Measurements from ENCODE around the gene DUSP1.

DNA sequence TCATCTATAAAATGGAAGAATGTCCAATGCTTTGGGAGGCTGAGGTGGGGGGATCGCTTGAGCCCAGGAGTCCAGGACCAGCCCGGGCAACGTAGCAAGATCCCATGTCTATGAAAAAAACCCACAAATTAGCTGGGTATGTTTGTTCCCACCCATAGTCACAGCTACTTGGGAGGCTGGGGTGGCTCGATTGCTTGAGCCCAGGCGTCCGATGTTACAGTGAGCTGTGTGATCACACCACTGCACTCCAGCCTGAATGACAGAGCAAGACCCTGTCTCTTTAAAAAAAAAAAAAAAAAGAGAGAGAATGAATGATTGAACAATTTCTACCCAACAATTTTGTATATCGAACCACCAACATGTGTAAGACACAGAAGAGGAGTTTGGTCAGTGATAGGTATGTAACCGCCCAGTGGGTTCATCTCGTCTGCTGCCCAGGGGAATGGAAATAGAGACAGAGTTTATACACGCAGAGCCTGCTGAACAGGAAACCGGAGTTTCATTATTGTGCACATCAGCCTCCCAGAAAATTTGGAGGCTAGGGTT is 36.8 kb upstream of the DUSP1 start:
- no peak for TF ChIP-seq CTCF (IDR thresholded peaks at IDR 0.05)
- no peak for TF ChIP-seq POLR2AphosphoS5 (IDR thresholded peaks at IDR 0.05)

Data from gastroesophageal sphincter (tissue), 3 donors.